ENCODE measurements around the gene CFAP74. TPM values are rescaled to one million over a fixed set of nuclear protein-coding genes. Genes with fewer than 3 reads are reported as not detected.

CFAP74 gene
- total and polyA plus RNA-seq, 9 of the 15 experiments (the other 6 are each of a cell fraction or from before 2014, with no cell fraction given): 0.03 to 0.15 (median 0.05) TPM; not detected in 6

GRCh38 chr1:1890506-1891348, 112.9 kb downstream of the CFAP74 start, which contains the start of gene GNB1 (continued):
- no peak for TF ChIP-seq TRIM25 (IDR thresholded peaks at IDR 0.05; ENCODE audit: borderline replicate concordance)
- no peak for TF ChIP-seq BCL6 (CRISPR knock-in tag; IDR thresholded peaks at IDR 0.05)
- peak; percentile 15; the same call in 1 of the 2 replicates for TF ChIP-seq ZC3H11A (IDR thresholded peaks at IDR 0.05; ENCODE audit: low read depth, low read length)
- no peak for TF ChIP-seq ZNF696 (CRISPR knock-in tag; conservative IDR thresholded peaks at IDR 0.05)
- peak; percentile 92 for TF ChIP-seq SMAD4 (CRISPR knock-in tag; conservative IDR thresholded peaks at IDR 0.05)
- no peak for TF ChIP-seq ZNF239 (CRISPR knock-in tag; IDR thresholded peaks at IDR 0.05)
- no peak for TF ChIP-seq CHAMP1 (IDR thresholded peaks at IDR 0.05)
- TF ChIP-seq ZNF57 (CRISPR knock-in tag; IDR thresholded peaks at IDR 0.05): no peak
- TF ChIP-seq ZFPM2 (CRISPR knock-in tag; IDR thresholded peaks at IDR 0.05): 0 out of 2 replicates have a peak, but pooled peaks have one; percentile 53
